SK-MEL-5 (cell line): Measurements from ENCODE around the gene IFNK. TPM values are rescaled to one million over a fixed set of nuclear protein-coding genes. Genes with fewer than 3 reads are reported as not detected.

ENCODE experiments used
- DNase-seq: peaks from one replicate; pipeline ENCODE4 v3.0.0-alpha.2; 2016; ENCODE audit warnings: low read depth, low spot score
- in situ Hi-C: cut with HindIII; loops from 2 replicates; pipeline ENCODE4 v1.10.0; 2016; ENCODE audit warnings: low sequenced_read_pairs, high pct_unique_total_duplicates, low pct_unique_long_range_greater_than_20kb
- total RNA-seq: library from RNA; depleted of rRNA; stranded (reverse); fragments of >200 nt; shearing (Covaris generic); gene quantifications from 2 replicates; pipeline ENCODE4 v1.2.3, GENCODE V29; 2014; rRNA removed

IFNK gene
- total RNA-seq, 1 experiment from 2014 or later = not detected

GRCh38 chr9:27560457-27560856, 36.4 kb downstream of the IFNK start:
- no peak for DNase-seq
- in situ Hi-C loops = no loop called here

GRCh38 chr9:27561685-27562084, 37.6 kb downstream of the IFNK start:
- DNase-seq = no peak
- in situ Hi-C loops = no loop called here

- DNase-seq = no peak
Measured at GRCh38 chr9:27563738-27564430, 39.8 kb downstream of the IFNK start.

DNA sequence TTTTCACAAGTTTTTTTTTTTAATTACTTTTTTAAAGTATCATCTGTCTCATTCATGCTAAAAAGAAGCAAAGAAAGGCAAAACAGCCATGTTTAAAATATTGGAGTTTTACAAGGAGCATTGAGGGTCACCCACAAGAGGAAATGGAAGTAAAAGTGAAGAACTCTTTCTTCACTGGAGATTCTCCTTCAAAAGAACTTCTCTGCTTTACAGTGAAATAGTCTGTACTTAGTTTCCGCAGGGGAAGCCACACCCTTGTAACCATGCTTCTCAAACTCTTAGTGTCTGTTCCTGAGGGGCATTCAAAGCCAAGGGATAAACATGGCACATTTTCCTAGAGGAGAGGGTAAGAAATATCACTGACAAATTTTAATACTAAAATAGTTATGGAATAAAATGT, 40.6 kb downstream of the IFNK start:
- no peak for DNase-seq
- in situ Hi-C loops = no loop called here

More at GRCh38 chr9:27563738-27564430, 39.8 kb downstream of the IFNK start:
- in situ Hi-C loops = no loop called here

DNA sequence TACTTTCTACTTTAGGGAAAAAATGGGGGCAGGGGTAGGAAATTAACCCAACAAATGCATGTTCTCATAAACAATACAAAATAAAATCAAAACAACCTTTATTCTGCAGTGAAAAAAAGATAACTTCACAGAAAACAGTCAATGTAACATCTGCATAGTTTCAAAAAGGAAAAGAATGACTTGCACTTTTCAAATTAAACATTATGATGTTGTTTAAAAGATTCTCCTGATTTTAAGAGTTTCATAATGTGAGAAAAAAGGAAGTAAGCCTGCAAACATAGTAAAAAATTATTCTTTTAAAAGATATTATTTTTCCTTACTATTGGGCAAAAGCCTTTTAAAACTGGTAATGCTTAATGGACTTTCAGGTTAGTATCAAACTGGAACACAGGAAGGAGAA, 41.6 kb downstream of the IFNK start:
- in situ Hi-C loops = no loop called here
- DNase-seq = no peak

DNA sequence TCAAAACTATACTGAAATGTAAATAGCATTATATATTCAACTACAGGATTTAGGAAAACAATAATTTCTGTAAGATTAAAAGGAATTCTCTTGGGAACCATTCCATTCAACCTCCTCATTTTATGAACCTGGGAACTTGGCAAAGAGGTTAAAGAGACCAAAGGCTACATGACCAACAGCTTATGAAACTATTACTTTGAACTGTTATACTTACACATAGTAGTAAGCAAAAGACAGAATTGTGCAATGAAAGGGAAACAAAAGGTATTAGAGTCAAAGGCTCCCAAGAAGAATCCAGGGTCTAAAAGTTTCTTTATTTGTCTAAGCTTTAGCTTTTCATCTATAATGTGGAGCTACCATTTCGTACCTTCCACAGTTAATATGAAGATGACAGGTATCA, 42.0 kb downstream of the IFNK start:
- in situ Hi-C loops = no loop called here
- no peak for DNase-seq

- no peak for DNase-seq
- in situ Hi-C loops = no loop called here
Measured at GRCh38 chr9:27569406-27569805, 45.3 kb downstream of the IFNK start.

- DNase-seq = no peak
- in situ Hi-C loops = no loop called here
Measured at GRCh38 chr9:27571011-27571410, 46.9 kb downstream of the IFNK start.

- in situ Hi-C loops = no loop called here
- no peak for DNase-seq
Measured at GRCh38 chr9:27572061-27572460, 48.0 kb downstream of the IFNK start.

DNA sequence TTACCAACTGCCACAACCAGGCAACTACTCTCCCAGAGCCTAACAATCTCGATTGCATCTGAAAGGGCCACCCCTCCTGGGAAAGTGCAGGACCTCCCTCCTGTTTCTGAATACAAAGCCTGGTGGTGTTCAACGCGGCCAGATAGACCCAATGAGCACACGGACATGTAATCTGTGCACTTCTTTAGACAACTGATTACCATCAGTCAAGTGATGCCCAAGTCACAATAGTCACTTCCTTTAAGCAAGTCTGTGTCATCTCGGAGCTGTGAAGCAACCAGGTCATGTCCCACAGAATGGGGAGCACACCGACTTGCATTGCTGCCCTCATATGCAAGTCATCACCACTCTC, 48.5 kb downstream of the IFNK start:
- in situ Hi-C loops = no loop called here

GRCh38 chr9:27572918-27573633, 49.0 kb downstream of the IFNK start, which contains the start of gene C9orf72:
Gene C9orf72, minus strand, starts transcription at chr9:27573481. Its CDS starts 6,361 bp downstream, at chr9:27567120.
- DNase-seq = no peak
- in situ Hi-C loops = no loop called here

More for the DNA sequence above, 48.5 kb downstream of the IFNK start:
- no peak for DNase-seq

- no peak for DNase-seq
- in situ Hi-C loops = no loop called here
Measured at GRCh38 chr9:27573634-27574590, 49.8 kb downstream of the IFNK start.

Other genes with a start within 250 kb of the IFNK start
- not detected in 2 replicates for gene EQTN, start 227.1 kb upstream of the IFNK start, total RNA-seq
- gene MOB3B, start 5.5 kb downstream of the IFNK start, total RNA-seq = not detected in 2 replicates
- gene C9orf72, start 49.2 kb downstream of the IFNK start, total RNA-seq = not detected in 2 replicates